ENCODE measurements around the gene TAS1R1.

- TF ChIP-seq POLR2A (IDR thresholded peaks at IDR 0.05; ENCODE audit: extremely low read depth, insufficient read length): no peak
- no peak for TF ChIP-seq CTCF (IDR thresholded peaks at IDR 0.05; ENCODE audit: low read depth, low read length)
These were observed 60.0 kb downstream of the TAS1R1 start for GRCh38 chr1:6614929-6615785.

Data from NB4 (cell line).